Mucosa of rectum (tissue), 2 donors: ENCODE data around the gene ZCWPW1.
"Not testable (repeated sequence)": the region's sequence is repeated elsewhere in the genome, so short reads cannot be mapped to it uniquely, and the experiment has no call there.

ENCODE experiments used
- H3K27ac ChIP-seq, 2 donors: one replicate each; pipeline ENCODE4 v1.7.0; 2013; ENCODE audit warnings: inconsistent platforms in 2 of 2, low read depth in 2 of 2, low read length in 2 of 2
- H3K27me3 ChIP-seq, 2 donors: one replicate each; pipeline ENCODE4 v1.7.0; 2013; ENCODE audit warnings: low read length in 2 of 2; ENCODE audit not compliant: control insufficient read depth in 2 of 2, insufficient read depth in 2 of 2
- H3K36me3 ChIP-seq, 2 donors: one replicate each; pipeline ENCODE4 v1.7.0; 2013; ENCODE audit warnings: low read length in 2 of 2; ENCODE audit not compliant: control insufficient read depth in 2 of 2, insufficient read depth in 2 of 2
- H3K4me1 ChIP-seq, 2 donors: one replicate each; pipeline ENCODE4 v1.7.0; 2013; ENCODE audit warnings: low read length in 2 of 2, mild to moderate bottlenecking in 1 of 2; ENCODE audit not compliant: control insufficient read depth in 2 of 2, insufficient read depth in 2 of 2
- H3K4me3 ChIP-seq, 2 donors: one replicate each; pipeline ENCODE4 v1.7.0; 2013; ENCODE audit warnings: low read length in 2 of 2
- H3K9ac ChIP-seq, 2 donors: one replicate each; pipeline ENCODE4 v1.7.0; 2013; ENCODE audit warnings: low read length in 2 of 2, low read depth in 1 of 2, mild to moderate bottlenecking in 1 of 2
- H3K9me3 ChIP-seq, 2 donors: one replicate each; pipeline ENCODE4 v1.7.0; 2013; ENCODE audit warnings: low read length in 2 of 2; ENCODE audit not compliant: control insufficient read depth in 2 of 2
- donor health status: healthy.
- donor health status: Normal muscosa, but diverticular disease.

Gene ZCWPW1

GRCh38 chr7:100373870-100374598 lies 54.5 kb downstream of the ZCWPW1 start:
- peak overlapping the region; percentile 16 to 42 for H3K27ac ChIP-seq
- not testable (repeated sequence) for H3K36me3 ChIP-seq, H3K27me3 ChIP-seq, H3K4me3 ChIP-seq, H3K4me1 ChIP-seq, H3K9me3 ChIP-seq
- peak overlapping the region in 1 of 2 donors; percentile 47 for H3K9ac ChIP-seq

- Histone ChIP-seq H3K4me1 (peaks cover 0 to under 1% of the 10 kb centered on the region in 2 donors), H3K27ac (peak within 1 kb of the TSS; percentile 42 to 56), H3K36me3 (peaks cover 0 to 2% of the 10 kb centered on the region in 2 donors), H3K4me3 (no peak within 1 kb of the TSS), H3K27me3 (no peaks in the 10 kb centered on the region), H3K9ac (peak within 1 kb of the TSS; percentile 10 to 47), H3K9me3 (no peaks in the 10 kb centered on the region)
These were observed 55.2 kb downstream of the ZCWPW1 start, which contains the start of gene PILRA for GRCh38 chr7:100373261-100373831. PILRA (plus strand) TSS chr7:100373487; CDS start chr7:100373657, 170 bp downstream.

- no peaks in the 10 kb centered on the region for H3K9me3 ChIP-seq
- H3K27ac ChIP-seq: peak overlapping the region in 1 of 2 donors; percentile 56
- H3K36me3 ChIP-seq: peaks cover 2% of the 10 kb centered on the region in 2 donors
- no peak overlapping the region for H3K4me3 ChIP-seq
- peaks cover 0 to 3% of the 10 kb centered on the region in 2 donors for H3K4me1 ChIP-seq
- no peak overlapping the region for H3K9ac ChIP-seq
- no peaks in the 10 kb centered on the region for H3K27me3 ChIP-seq
These were observed 55.8 kb downstream of the ZCWPW1 start for GRCh38 chr7:100372694-100373093.

- Histone ChIP-seq H3K9ac (no peak overlapping the region), H3K36me3 (peaks cover 2 to 3% of the 10 kb centered on the region in 2 donors), H3K4me1 (peaks cover 0 to 5% of the 10 kb centered on the region in 2 donors), H3K27me3 (no peaks in the 10 kb centered on the region), H3K9me3 (no peaks in the 10 kb centered on the region), H3K4me3 (no peak overlapping the region), H3K27ac (peak overlapping the region in 1 of 2 donors; percentile 56)
These were observed 56.2 kb downstream of the ZCWPW1 start for GRCh38 chr7:100372256-100372655.

GRCh38 chr7:100371561-100372171 lies 56.8 kb downstream of the ZCWPW1 start:
- no peak overlapping the region for H3K9ac ChIP-seq
- no peaks in the 10 kb centered on the region for H3K27me3 ChIP-seq
- H3K27ac ChIP-seq: no peak overlapping the region
- H3K9me3 ChIP-seq: no peaks in the 10 kb centered on the region
- no peak overlapping the region for H3K4me3 ChIP-seq
- peaks cover 3 to 5% of the 10 kb centered on the region in 2 donors for H3K4me1 ChIP-seq
- peaks cover 2 to 9% of the 10 kb centered on the region in 2 donors for H3K36me3 ChIP-seq

GRCh38 chr7:100370746-100371145 lies 57.8 kb downstream of the ZCWPW1 start:
- no peak overlapping the region for H3K9ac ChIP-seq
- no peak overlapping the region for H3K27ac ChIP-seq
- peaks cover 8 to 11% of the 10 kb centered on the region in 2 donors for H3K4me1 ChIP-seq
- no peaks in the 10 kb centered on the region for H3K27me3 ChIP-seq
- no peaks in the 10 kb centered on the region for H3K9me3 ChIP-seq
- peaks cover 2 to 9% of the 10 kb centered on the region in 2 donors for H3K36me3 ChIP-seq
- no peak overlapping the region for H3K4me3 ChIP-seq

GRCh38 chr7:100370303-100370702 lies 58.2 kb downstream of the ZCWPW1 start:
- Histone ChIP-seq H3K27ac (no peak overlapping the region), H3K36me3 (peaks cover 2 to 9% of the 10 kb centered on the region in 2 donors), H3K4me1 (peaks cover 8 to 11% of the 10 kb centered on the region in 2 donors), H3K27me3 (no peaks in the 10 kb centered on the region), H3K9me3 (no peaks in the 10 kb centered on the region), H3K4me3 (no peak overlapping the region), H3K9ac (no peak overlapping the region)

- Histone ChIP-seq H3K9ac (peak overlapping the region in 1 of 2 donors; percentile 24), H3K27ac (peak overlapping the region; percentile 71 to 72), H3K4me1 (peaks cover 8 to 11% of the 10 kb centered on the region in 2 donors), H3K9me3 (no peaks in the 10 kb centered on the region), H3K36me3 (peaks cover 4 to 9% of the 10 kb centered on the region in 2 donors), H3K27me3 (no peaks in the 10 kb centered on the region), H3K4me3 (no peak overlapping the region)
These were observed 59.4 kb downstream of the ZCWPW1 start for GRCh38 chr7:100369105-100369504.

- no peaks in the 10 kb centered on the region for H3K27me3 ChIP-seq
- H3K9ac ChIP-seq: no peak overlapping the region
- H3K36me3 ChIP-seq: peaks cover 8 to 13% of the 10 kb centered on the region in 2 donors
- H3K9me3 ChIP-seq: no peaks in the 10 kb centered on the region
- H3K4me1 ChIP-seq: peaks cover 8 to 11% of the 10 kb centered on the region in 2 donors
- no peak overlapping the region for H3K4me3 ChIP-seq
- peak overlapping the region; percentile 71 to 72 for H3K27ac ChIP-seq
These were observed 60.6 kb downstream of the ZCWPW1 start for GRCh38 chr7:100367676-100368613.
